HG02970 (cell line): ENCODE results near the gene FOXJ1.

Source experiments
- ATAC-seq: cut with Tn5 transposase; IDR thresholded peaks from one replicate; pipeline ENCODE4 v1.9.1; 2021; ENCODE audit warnings: mild to moderate bottlenecking, moderate library complexity, moderate number of reproducible peaks; ENCODE audit not compliant: unreplicated experiment, low FRiP score

Gene FOXJ1

DNA sequence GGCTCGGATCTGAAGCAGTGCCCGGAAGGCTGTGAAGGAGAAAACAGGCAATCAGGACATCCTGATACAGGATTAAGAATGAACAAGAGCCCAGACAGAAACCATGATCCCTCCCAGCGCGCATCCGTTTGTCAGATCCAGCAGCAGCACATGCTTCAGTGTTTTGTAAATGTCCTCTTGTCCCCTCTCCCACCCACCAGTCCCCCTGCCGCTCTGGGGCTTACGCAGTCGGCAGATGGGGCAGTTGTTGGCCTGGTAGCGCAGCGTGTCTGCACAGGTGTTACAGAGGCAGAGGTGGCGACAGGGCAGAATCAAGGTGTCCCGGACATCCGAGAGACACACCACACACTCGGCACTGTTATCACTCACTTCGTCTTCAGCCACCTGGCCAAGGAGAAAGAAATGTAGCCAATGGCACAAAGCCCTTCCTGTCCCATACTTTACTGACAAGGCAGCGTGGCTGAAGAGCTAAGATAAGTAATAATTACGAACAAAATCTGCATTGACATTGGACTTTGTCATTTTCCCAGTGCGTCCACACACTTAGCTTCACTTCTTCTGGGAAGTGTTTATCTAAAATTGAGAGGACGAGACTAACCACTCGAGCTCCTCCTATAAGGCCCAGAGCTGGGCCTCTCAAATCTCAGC, 20.7 kb upstream of the FOXJ1 start:
- ATAC-seq: no peak

- no peak for ATAC-seq
Observed at GRCh38 chr17:76160896-76161528, 20.0 kb upstream of the FOXJ1 start.

- ATAC-seq: no peak
Observed at GRCh38 chr17:76159157-76159556, 18.1 kb upstream of the FOXJ1 start.

- no peak for ATAC-seq
Observed at GRCh38 chr17:76157759-76158158, 16.7 kb upstream of the FOXJ1 start.

DNA sequence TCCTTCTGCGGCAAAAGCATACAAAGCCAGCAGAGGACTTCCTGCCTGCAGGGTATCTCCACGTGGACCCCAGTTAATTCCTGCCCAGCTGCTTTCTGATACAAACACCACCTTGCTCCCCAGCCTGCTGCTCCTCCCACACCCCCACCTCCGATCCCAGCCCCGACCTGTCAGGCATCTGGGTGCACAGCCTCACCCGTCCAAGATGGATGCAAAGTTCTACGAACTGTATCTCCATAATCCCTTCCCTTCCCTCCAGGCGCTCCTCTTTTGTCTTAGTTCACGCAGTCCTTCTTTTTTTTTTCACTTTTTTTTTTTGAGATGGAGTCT, 15.6 kb upstream of the FOXJ1 start:
- ATAC-seq: no peak

GRCh38 chr17:76155988-76156661, 15.1 kb upstream of the FOXJ1 start:
- ATAC-seq: no peak

DNA sequence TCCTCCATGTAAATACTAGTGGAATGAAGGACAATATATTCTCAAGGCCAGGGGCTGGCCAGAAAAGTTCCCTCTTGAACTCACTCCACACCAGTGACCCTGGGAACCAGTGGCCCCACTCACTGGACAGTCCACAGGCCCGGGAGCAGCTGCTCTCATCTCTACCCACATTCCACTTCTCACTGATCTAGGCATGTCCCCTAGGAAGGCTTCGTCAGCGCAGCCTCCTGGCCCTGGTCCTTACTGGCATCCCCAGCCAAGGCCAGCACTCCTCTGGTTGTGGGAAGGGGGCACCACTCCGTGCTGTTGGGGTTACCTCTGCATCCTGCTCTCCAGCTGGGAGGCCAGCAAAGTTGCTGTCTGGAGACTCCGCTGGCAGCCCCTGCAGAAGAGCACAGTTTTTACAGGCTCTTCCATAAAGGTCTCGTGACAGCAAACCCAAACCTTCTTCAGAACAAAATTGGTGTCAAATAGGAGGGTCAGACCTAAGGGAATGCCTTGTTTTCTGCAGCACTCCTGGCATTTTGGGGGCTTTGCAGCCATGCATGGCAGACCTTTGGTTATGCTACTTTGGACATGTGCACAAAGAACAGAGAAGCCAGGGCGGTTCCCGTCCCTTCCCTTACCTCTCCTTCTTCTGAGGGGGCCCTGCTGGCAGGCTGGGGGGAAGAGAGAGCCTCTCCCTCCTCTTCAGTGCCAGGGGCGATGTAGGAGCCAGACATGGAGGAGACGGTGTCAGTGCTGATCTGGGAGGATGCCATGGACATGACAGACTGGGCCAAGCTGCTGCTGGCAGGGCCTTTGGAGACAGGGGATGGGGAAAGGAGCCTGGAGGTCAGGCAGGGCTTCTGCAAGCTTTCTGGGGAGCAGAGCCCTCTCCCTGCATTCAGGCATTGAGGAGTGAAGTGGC, 14.1 kb upstream of the FOXJ1 start:
- no peak for ATAC-seq

GRCh38 chr17:76154292-76154691, 13.2 kb upstream of the FOXJ1 start:
- no peak for ATAC-seq

DNA sequence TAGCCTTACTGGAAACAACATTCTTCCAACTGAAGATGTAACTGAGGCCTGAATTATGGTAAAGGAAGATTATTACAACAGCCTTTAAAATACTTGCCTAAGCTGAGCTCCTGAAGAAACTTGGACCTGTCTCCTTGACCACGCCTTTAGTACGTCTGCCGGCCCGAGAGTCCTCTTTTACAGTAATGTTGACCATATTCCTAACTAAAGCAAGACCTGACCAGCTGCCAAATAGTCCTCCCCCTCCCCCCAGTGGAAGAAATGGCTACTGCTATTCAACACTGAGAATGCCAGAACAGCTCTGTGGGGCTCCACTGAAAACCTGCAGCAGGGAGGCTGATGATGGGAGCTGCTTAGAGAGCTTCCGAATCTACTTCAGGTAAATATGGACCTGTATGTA, 12.6 kb upstream of the FOXJ1 start:
- no peak for ATAC-seq

- no peak for ATAC-seq
Observed at GRCh38 chr17:76153202-76153601, 12.2 kb upstream of the FOXJ1 start.

DNA sequence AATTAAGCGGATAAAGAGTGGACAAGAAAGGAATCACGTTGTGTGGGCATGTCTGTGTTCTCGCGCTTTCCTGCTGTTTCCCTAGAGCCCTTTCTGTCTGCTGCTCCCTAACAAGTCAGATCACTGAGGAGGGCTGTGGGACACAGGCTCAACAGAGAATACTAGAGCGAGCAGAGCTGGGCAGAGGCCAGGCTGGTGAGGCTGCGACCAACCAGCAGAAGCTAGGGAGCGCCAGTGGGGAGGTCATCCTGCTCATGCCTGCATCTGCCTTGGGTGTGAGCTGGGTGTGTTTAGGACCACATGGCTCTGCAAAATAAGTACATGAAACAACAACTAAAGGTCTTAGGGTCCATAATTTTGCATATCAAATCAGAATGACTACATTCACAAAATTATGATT, 11.5 kb upstream of the FOXJ1 start:
- ATAC-seq: no peak

- no peak for ATAC-seq
Observed at GRCh38 chr17:76151896-76152454, 10.9 kb upstream of the FOXJ1 start.

GRCh38 chr17:76150712-76151622, 9.9 kb upstream of the FOXJ1 start:
- no peak for ATAC-seq

GRCh38 chr17:76149214-76149613, 8.2 kb upstream of the FOXJ1 start:
- no peak for ATAC-seq

GRCh38 chr17:76148015-76148326, 6.9 kb upstream of the FOXJ1 start:
- ATAC-seq: no peak

GRCh38 chr17:76147211-76148014, 6.4 kb upstream of the FOXJ1 start:
- no peak for ATAC-seq

GRCh38 chr17:76146053-76146851, 5.2 kb upstream of the FOXJ1 start:
- ATAC-seq: no peak
